MM.1S (cell line): ENCODE results near the gene SLC8A1.

Experiments
- DNase-seq: peaks from one replicate; pipeline ENCODE4 v3.0.0-alpha.2; 2015
- H2AFZ ChIP-seq: fragments of 300-600 bp; sonication (generic); 2 replicates; pipeline ENCODE4 v1.6.0; 2016; ENCODE audit warnings: antibody characterized with exemption, low read length
- H3F3A ChIP-seq: fragments of 300-600 bp; sonication (generic); 2 replicates; pipeline ENCODE4 v1.6.1; 2016; ENCODE audit warnings: mild to moderate bottlenecking, antibody characterized with exemption, low read length, moderate library complexity, mixed read lengths; ENCODE audit not compliant: insufficient read depth
- H3K27ac ChIP-seq: fragments of 300-600 bp; sonication (generic); 2 replicates; pipeline ENCODE4 v1.5.1; 2016; ENCODE audit warnings: mild to moderate bottlenecking, low read length
- H3K27me3 ChIP-seq: fragments of 300-600 bp; sonication (generic); replicated peaks from 2 replicates; pipeline ENCODE4 v1.6.0; 2016; ENCODE audit warnings: low read length; ENCODE audit not compliant: insufficient read depth
- H3K36me3 ChIP-seq: fragments of 300-600 bp; sonication (generic); replicated peaks from 2 replicates; pipeline ENCODE4 v1.6.1; 2016; ENCODE audit warnings: mild to moderate bottlenecking, low read length, mixed read lengths; ENCODE audit not compliant: insufficient read depth
- H3K4me1 ChIP-seq: fragments of 300-600 bp; sonication (generic); 2 replicates; pipeline ENCODE4 v1.6.1; 2016; ENCODE audit warnings: low read length, mixed read lengths
- H3K4me2 ChIP-seq: fragments of 300-600 bp; sonication (generic); 2 replicates; pipeline ENCODE4 v1.6.0; 2016; ENCODE audit warnings: low read depth, low read length
- H3K4me3 ChIP-seq: fragments of 300-600 bp; sonication (generic); 2 replicates; pipeline ENCODE4 v1.5.1; 2016; ENCODE audit warnings: low read length, mixed read lengths
- H3K79me2 ChIP-seq: fragments of 300-600 bp; sonication (generic); 2 replicates; pipeline ENCODE4 v1.6.1; 2016; ENCODE audit warnings: mixed run types, low read length, mixed read lengths
- H3K9ac ChIP-seq: fragments of 300-600 bp; sonication (generic); 2 replicates; pipeline ENCODE4 v1.6.1; 2016; ENCODE audit warnings: low read length, mixed read lengths
- H3K9me2 ChIP-seq: fragments of 300-600 bp; sonication (generic); replicated peaks from 2 replicates; pipeline ENCODE4 v1.6.1; 2016; ENCODE audit warnings: mild to moderate bottlenecking, low read length, mixed read lengths; ENCODE audit not compliant: insufficient read depth
- H3K9me3 ChIP-seq: fragments of 300-600 bp; sonication (generic); replicated peaks from 2 replicates; pipeline ENCODE4 v1.6.1; 2016; ENCODE audit warnings: mild to moderate bottlenecking, low read length, mixed read lengths; ENCODE audit not compliant: insufficient read depth
- H4K20me1 ChIP-seq: fragments of 300-600 bp; sonication (generic); 2 replicates; pipeline ENCODE4 v1.6.1; 2016; ENCODE audit warnings: mild to moderate bottlenecking, low read length, moderate library complexity, mixed read lengths; ENCODE audit not compliant: insufficient read depth
- CTCF ChIP-seq: fragments of 300-600 bp; sonication (generic); IDR thresholded peaks from 2 replicates; pipeline ENCODE4 v1.5.1; 2016; ENCODE audit warnings: antibody characterized with exemption, low read length, mixed read lengths
- EZH2 ChIP-seq: fragments of 300-600 bp; sonication (generic); optimal IDR thresholded peaks from 2 replicates; pipeline ENCODE3; 2017; ENCODE audit warnings: low read depth, mild to moderate bottlenecking, antibody characterized with exemption, low read length, mixed read lengths
- EZH2phosphoT487 ChIP-seq: fragments of 300-600 bp; sonication (generic); IDR thresholded peaks from 2 replicates; pipeline ENCODE4 v1.6.1; 2018; ENCODE audit warnings: antibody characterized with exemption, low read length

SLC8A1 gene

GRCh38 chr2:40189881-40190280 lies 262.0 kb downstream of the SLC8A1 start:
- no peak overlapping the region for H2AFZ ChIP-seq
- H3K9ac ChIP-seq, result no peak overlapping the region
- H3K27ac ChIP-seq, result no peak overlapping the region

GRCh38 chr2:40187054-40187453 lies 264.8 kb downstream of the SLC8A1 start:
- no peaks in the 10 kb centered on the region for H3K9me3 ChIP-seq
- H4K20me1 ChIP-seq, result no peaks in the 10 kb centered on the region
- H3K27me3 ChIP-seq, result no peaks in the 10 kb centered on the region; the same call in 1 of the 2 replicates
- no peak overlapping the region for H3K4me2 ChIP-seq
- H3K4me3 ChIP-seq, result no peak overlapping the region
- TF ChIP-seq EZH2phosphoT487, result no peak
- TF ChIP-seq EZH2, result no peak
- TF ChIP-seq CTCF, result no peak
- H3K79me2 ChIP-seq, result no peaks in the 10 kb centered on the region
- H3K27ac ChIP-seq, result no peak overlapping the region
- no peaks in the 10 kb centered on the region for H3K36me3 ChIP-seq
- H3K9me2 ChIP-seq, result no peaks in the 10 kb centered on the region
- no peak overlapping the region for H2AFZ ChIP-seq
- DNase-seq, result no peak
- no peaks in the 10 kb centered on the region for H3K4me1 ChIP-seq
- H3F3A ChIP-seq, result no peaks in the 10 kb centered on the region
- H3K9ac ChIP-seq, result no peak overlapping the region

More at GRCh38 chr2:40189881-40190280, 262.0 kb downstream of the SLC8A1 start:
- no peaks in the 10 kb centered on the region for H3K79me2 ChIP-seq
- no peaks in the 10 kb centered on the region for H3K4me1 ChIP-seq
- no peaks in the 10 kb centered on the region for H3K9me2 ChIP-seq
- TF ChIP-seq CTCF, result no peak
- no peak for TF ChIP-seq EZH2phosphoT487
- TF ChIP-seq EZH2, result no peak
- no peaks in the 10 kb centered on the region for H3F3A ChIP-seq
- no peak overlapping the region for H3K4me3 ChIP-seq
- no peaks in the 10 kb centered on the region for H3K36me3 ChIP-seq
- H4K20me1 ChIP-seq, result no peaks in the 10 kb centered on the region
- no peaks in the 10 kb centered on the region for H3K9me3 ChIP-seq
- no peak overlapping the region for H3K4me2 ChIP-seq
- DNase-seq, result no peak
- H3K27me3 ChIP-seq, result no peaks in the 10 kb centered on the region; the same call in 1 of the 2 replicates

GRCh38 chr2:40184551-40184950 lies 267.3 kb downstream of the SLC8A1 start:
- Histone ChIP-seq H3K4me3 (no peak overlapping the region), H3K9me2 (no peaks in the 10 kb centered on the region), H3K27me3 (peaks cover 8% of the 10 kb centered on the region), H3K79me2 (no peaks in the 10 kb centered on the region), H4K20me1 (no peaks in the 10 kb centered on the region), H3K36me3 (no peaks in the 10 kb centered on the region), H3F3A (peaks cover 6% of the 10 kb centered on the region), H3K27ac (no peak overlapping the region), H3K4me2 (no peak overlapping the region), H3K9me3 (no peaks in the 10 kb centered on the region), H3K9ac (no peak overlapping the region), H3K4me1 (peaks cover 4% of the 10 kb centered on the region), H2AFZ (no peak overlapping the region)
- no peak for TF ChIP-seq EZH2
- TF ChIP-seq EZH2phosphoT487, result no peak
- TF ChIP-seq CTCF, result no peak
- no peak for DNase-seq
